Stimulated activated CD4-positive, alpha-beta T cell treated with anti-CD3 and anti-CD28 coated beads, Interleukin-1b, Interleukin-23, amount 100 ng/mL, for 48 hours (primary cell): ENCODE measurements around the gene DAB1.
A peak's percentile ranks its signal among the peaks of the same experiment; 100 is the strongest.

Source experiments
- DNase-seq: peaks from one replicate; pipeline ENCODE4 v3.0.0-alpha.2; 2020

DAB1 gene

GRCh38 chr1:57208741-57209302 lies 215.0 kb downstream of the DAB1 start:
- no peak for DNase-seq

GRCh38 chr1:57206038-57206437 lies 217.8 kb downstream of the DAB1 start:
- DNase-seq = no peak

GRCh38 chr1:57204942-57205787 lies 218.7 kb downstream of the DAB1 start:
- DNase-seq = no peak

GRCh38 chr1:57204091-57204490 lies 219.8 kb downstream of the DAB1 start:
- no peak for DNase-seq

GRCh38 chr1:57202241-57202640 lies 221.6 kb downstream of the DAB1 start:
- DNase-seq = no peak

GRCh38 chr1:57198912-57199311 lies 224.9 kb downstream of the DAB1 start:
- DNase-seq = no peak

- DNase-seq = no peak
Observed at GRCh38 chr1:57195436-57195941, 228.4 kb downstream of the DAB1 start.

- no peak for DNase-seq
Observed at GRCh38 chr1:57192222-57192621, 231.6 kb downstream of the DAB1 start.

- no peak for DNase-seq
Observed at GRCh38 chr1:57190898-57191297, 233.0 kb downstream of the DAB1 start.

- DNase-seq = no peak
Observed at GRCh38 chr1:57188168-57188567, 235.7 kb downstream of the DAB1 start.

- no peak for DNase-seq
Observed at GRCh38 chr1:57186455-57186854, 237.4 kb downstream of the DAB1 start.

GRCh38 chr1:57179001-57179400 lies 244.9 kb downstream of the DAB1 start:
- DNase-seq = no peak

GRCh38 chr1:57175506-57175905 lies 248.4 kb downstream of the DAB1 start:
- no peak for DNase-seq

- no peak for DNase-seq
Observed at GRCh38 chr1:57172040-57172439, 251.8 kb downstream of the DAB1 start.

GRCh38 chr1:57167997-57168396 lies 255.9 kb downstream of the DAB1 start:
- no peak for DNase-seq

- no peak for DNase-seq
Observed at GRCh38 chr1:57165546-57165945, 258.3 kb downstream of the DAB1 start.

GRCh38 chr1:57164584-57164983 lies 259.3 kb downstream of the DAB1 start:
- DNase-seq = no peak

- no peak for DNase-seq
Observed at GRCh38 chr1:57163789-57164188, 260.1 kb downstream of the DAB1 start.

- peak; percentile 1 for DNase-seq
Observed at GRCh38 chr1:57163325-57163724, 260.5 kb downstream of the DAB1 start.

GRCh38 chr1:57162607-57163261 lies 261.1 kb downstream of the DAB1 start:
- no peak for DNase-seq

- DNase-seq = no peak
Observed at GRCh38 chr1:57160594-57160993, 263.3 kb downstream of the DAB1 start.

GRCh38 chr1:57158604-57158998 lies 265.3 kb downstream of the DAB1 start:
- DNase-seq = no peak

GRCh38 chr1:57157818-57158603 lies 265.8 kb downstream of the DAB1 start:
- DNase-seq = no peak
